Stimulated activated CD4-positive, alpha-beta T cell treated with anti-CD3 and anti-CD28 coated beads, Interleukin-1b, Interleukin-23, amount 100 ng/mL, for 4 hours (primary cell): ENCODE results near the gene GRHL3.
A peak's percentile ranks its signal among the peaks of the same experiment; 100 is the strongest.

Source experiments
- DNase-seq, 2 donors: peaks; one replicate each; pipeline ENCODE4 v3.0.0-alpha.2; 2020; ENCODE audit warnings: low read depth in 2 of 2

The GRHL3 gene

DNA sequence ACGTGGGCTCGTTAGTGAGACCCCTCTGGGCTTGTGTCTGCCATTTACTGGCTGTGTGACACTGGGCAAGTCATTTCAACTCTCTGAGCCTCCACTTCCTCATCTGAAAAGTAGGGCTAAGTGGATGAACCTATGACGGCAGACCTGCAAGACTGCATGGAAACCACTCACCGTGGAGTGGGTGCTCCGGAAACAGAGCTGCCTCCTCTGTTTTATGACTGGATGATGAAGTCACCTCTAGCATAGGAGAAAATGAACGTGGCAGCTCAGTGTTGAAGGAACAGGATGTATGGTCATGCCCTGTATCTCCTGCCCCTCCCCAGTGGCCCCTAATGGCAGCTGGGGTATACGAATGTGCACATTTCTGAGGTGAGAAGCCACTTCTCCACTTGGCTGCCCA is 53.9 kb downstream of the GRHL3 start:
- DNase-seq, result no peak

DNA sequence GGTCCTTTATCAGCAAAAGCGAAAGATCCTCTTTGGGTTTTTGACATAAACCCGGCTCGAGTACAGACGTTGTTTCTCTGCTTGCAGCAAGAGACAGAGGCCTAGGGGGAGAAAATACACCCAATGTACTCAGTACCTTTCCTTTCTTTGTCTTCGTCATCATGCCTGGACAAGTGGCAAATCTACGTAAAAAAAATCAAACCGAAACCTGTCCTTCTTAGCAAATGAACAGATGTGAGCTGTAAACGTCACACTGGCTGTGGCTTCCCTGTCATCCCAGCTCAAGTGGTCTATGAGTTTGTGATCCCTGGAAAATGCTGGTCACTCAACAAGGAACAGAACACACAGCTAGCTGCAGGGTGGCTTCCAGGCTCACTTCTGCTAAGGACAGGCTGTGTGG is 54.6 kb downstream of the GRHL3 start:
- no peak for DNase-seq

DNA sequence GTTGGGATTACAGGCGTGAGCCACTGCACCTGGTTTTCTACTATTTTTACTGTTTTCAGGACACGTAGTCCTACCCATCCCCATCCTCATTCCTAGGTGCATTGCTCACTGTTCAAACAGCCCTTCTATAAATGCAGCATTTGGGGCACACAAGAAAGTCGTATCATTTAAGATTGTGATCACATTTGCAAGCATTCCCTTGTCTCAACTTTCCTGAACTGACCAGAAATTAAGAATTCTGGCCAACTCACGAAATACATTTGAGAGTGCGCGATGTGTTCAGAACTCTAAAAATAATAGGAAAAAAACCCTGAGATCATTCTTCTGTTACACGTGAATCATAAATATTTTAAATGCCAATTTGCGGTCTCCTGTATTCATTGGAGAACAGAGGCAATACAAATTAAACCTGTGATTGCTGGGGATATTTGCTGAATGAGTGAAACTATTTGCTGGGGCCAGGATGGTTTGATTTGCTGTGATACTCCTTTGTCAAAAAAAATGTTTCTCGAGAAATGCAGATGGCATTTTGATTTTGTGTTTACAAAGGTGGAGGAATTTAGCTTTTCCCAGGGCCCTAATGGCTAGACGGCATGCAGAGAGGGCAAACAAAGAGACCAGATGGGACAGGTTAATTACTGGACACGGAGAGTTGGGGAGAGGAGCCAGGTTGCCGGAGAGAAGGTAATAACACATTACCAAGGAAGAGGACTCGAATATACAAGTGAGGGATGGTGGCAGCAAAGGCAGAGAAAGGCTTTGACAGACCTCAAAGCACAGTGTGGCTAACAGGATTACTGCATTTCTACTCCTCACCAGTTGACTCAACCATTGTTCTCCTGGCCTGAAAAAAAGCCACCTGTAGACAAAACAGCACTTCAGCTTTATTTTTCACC is 56.0 kb downstream of the GRHL3 start:
- DNase-seq, result no peak

DNA sequence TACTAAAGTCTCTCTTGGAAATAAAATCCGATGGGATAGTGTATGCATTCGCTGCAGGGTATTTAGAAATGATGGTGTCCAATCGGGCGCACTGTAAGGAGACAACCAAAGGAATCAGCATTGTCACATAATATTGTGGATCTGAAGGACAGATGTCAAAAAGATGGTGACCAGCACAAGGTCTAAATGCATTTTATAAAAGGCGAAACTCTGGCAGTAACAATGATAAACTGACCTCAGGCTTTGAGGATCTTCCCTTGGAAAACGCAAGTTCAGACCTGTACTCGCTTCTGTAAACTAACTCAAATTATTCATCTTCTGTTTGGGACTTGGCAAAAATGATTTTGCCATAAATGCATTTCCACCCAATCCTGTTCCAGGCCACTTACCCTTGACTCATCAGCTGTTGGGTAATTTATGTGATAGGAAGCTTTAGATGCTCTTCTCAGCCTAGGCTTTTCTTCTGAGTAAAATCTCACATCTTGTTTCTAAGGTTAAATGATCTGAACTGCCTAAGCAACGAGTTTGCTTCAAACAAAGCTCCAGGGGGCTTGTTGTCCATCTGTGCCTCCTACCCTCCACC is 60.7 kb downstream of the GRHL3 start:
- DNase-seq, result no peak

DNA sequence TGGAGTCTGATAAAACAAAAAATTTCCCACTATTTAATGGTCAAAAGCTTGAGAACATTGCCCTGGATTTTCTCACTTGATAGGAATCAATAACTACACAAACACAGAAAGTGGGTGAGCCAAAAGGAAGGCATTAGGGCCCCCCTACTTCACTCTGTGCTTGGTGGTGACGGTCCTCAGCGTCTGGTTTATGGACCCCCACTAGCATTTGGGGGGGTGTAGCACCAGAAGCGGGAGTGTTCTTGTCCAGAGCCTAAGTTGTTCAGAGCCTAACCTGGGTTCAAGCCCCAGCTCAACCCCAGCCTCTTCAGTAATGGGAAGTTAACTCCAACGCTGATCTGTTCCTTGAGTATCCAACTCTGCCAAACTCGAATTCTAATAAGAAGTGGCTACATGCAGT is 61.4 kb downstream of the GRHL3 start:
- no peak for DNase-seq

DNA sequence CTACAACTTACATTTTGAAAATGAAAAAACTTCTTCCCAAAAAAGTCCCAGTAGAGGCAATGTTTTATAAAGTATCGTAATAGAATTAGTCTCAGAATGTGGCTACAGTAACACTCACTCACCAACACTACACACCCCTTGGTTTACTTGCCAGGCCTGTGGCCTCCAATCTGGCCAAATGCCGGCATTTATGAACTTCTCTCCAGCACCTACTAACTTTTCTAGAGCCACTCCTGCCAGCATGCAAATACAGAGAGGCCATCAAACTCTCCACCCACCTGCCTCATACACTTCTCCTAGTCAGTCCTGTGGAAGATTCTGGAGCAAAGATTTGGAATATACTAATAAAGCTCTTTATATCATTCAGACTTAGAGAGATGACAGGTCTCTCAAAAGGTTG is 62.1 kb downstream of the GRHL3 start:
- DNase-seq, result no peak

DNA sequence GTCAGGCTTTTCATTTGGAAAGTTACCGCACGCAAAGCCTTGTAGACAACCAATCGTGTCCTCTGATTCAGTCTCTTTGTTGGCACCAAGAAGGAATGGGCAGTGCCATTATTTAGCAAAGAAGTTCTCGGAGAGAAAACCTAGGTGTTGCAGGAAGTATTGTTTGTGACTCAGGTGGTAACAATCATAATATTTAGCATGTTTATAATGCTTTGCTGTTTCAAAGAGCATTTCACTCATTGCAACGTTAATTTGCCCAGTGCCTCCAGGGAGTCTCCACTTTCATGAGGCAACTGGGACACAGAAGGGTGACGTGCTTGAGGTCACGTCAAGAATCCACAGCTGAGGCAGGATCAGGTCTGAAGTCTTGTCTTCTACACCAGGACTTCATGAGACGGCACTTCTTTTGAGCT is 63.0 kb downstream of the GRHL3 start:
- no peak for DNase-seq

DNA sequence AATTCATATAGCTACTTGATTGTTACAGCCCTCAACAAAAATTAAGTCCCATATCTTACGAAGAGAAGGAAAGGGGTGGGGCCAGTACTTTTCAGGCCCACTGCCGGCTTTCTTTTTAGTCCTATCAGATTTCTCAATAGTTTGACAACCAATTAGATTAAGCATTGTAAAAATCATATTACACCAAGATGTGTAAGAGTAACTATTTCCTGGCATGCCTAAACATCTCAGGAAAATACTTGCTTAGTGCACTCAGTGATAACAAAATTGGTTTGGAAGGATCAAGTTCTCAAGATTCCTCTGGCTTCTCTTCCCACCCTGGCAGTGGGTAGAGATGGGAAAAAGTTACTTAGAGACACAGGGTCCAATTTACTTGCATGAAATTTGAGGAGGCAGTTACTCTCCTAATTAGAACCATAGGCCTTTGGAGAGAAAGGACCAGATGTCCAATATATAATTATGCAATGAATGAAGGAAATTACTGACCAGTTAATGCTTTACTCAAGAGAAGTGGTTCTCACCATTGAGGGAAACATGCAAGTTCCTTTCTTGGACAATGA is 64.3 kb downstream of the GRHL3 start:
- no peak for DNase-seq

DNA sequence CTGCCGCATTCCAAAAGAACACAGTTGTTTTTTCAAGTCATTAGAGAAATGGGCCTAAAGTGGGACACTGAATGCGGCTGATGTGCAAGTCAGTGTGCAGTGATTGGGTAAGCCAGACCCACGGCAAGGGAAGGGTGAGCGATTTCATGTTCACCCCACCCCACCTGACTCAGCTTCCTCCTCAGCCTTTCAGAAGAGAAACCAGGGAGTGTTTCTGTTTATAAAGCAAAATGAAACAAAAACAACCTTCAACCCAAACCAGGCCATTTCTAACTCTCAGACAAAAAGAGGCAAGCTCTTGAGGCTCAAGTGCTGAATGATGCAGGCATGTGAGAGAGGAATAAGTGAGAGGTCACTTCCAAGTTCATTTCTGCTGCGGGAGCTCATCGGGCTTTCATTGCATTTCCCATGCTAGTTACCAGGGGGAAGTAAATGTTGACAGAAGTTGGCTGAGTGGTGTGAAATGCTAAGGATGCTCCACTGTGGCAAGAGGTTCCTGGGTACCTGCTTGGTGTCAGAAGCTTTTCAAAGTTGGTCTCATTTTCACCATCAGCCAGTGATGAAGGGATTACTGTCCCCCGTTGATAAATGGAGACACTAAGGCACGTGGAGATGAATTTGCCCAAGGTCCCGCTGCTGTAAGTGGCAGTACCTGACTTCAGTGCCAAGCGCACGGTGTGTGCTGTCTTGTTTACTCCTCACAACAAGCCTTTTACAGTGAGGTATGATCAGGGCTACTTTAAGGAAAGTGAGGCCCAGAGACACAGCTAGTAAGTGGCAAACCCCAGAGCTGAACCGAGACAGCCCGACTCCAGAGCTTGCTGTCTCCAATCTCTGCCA is 65.3 kb downstream of the GRHL3 start:
- DNase-seq, result peak in 1 of 2 donors; percentile 21

DNA sequence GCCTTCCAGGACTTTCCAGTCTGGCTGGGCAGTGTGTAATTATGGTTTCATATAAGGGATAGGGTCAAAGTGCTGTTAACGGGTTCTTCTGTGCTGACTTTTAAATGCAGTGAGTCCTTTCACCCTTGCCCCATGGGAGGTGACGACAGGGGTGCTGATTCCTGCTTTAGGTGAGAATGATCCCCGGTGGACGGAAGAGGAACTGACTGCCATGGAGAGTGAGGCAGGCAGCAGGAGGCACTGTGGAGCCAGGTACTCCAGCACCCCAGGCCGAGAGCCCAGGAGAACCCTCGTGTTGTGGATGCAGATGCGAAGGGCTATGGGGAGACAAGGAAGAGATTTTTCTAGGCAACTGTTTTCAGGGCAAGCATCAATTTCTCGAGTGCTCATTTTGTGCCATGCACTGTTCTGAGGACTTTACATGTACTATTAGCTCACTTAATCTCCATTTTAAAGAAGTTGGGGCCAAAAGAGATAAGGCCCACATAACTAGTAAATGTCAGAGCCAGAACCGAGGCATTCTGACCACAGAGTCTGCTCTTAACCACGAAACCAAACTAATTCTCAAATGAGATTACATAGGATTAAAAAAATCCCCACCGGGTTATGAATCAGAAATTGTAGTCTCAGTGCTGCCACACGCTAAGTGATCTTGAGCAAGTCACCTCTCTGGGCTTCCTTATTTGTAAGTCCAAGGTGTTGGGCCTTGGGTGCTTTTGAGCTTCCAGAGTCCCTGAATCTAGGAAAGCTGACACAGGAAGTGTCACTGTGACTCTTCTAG is 66.2 kb downstream of the GRHL3 start:
- no peak for DNase-seq

DNA sequence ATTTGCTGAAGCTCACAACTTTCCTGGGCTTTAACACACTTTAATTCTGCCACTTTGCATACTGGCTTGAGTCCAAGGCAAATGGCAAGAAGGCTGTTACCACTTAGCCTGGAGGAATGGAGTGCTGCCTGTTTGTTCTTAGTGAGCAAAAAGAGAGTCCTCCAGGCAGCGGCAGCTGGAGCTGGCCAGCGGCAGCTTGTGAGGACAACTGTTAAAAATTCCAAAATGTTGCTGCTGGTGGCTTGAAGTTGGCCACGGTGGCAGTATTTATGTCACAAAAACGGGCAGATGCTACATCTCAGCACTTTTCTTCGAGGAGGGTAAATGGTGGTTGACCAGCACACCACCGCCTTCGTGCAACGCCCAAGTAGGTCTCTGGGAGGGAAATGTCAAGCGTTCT is 67.1 kb downstream of the GRHL3 start:
- no peak for DNase-seq

DNA sequence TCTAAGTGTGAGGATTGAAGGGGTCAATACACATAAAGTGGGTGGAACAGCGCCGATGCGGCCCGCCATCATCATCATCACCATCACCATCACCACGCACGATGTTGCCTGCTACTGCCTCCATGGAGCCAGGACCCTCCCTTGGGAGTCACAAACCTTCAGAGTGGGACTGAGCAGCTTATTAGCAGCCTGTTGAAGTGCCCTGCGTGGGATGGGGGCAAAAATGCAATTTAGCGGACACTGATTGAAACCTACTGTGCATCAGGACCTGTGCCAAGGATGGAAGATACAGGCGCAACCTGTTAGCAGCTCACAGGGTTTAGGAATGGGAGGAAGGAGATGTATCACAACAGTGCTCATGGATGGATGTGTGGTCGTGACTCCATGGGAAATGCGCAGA is 67.8 kb downstream of the GRHL3 start:
- DNase-seq, result no peak

DNA sequence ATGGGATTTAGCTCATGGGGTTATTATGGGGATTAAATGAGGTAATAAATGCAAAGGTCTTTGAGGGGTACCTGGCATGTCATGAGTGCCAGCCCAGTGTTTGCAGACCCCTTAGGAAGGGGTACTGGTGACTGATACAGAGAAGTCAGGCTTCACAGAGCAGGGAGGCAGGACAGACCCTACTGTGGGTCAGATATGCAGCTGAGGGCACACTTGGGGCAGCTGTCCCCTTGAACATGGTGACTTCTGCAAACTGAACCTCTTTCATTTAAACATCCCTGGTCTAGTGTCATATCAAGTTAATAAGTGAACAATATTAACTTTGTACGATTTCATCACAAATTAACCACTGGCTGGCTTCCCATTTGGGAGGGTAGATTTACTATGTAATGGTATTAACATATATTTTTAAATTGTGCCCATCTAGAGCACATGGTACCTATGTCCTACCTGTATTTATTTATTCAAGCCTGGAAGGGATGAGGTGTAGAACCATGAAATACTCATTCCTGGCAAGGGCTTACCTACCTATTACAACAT is 68.5 kb downstream of the GRHL3 start:
- DNase-seq, result no peak

DNA sequence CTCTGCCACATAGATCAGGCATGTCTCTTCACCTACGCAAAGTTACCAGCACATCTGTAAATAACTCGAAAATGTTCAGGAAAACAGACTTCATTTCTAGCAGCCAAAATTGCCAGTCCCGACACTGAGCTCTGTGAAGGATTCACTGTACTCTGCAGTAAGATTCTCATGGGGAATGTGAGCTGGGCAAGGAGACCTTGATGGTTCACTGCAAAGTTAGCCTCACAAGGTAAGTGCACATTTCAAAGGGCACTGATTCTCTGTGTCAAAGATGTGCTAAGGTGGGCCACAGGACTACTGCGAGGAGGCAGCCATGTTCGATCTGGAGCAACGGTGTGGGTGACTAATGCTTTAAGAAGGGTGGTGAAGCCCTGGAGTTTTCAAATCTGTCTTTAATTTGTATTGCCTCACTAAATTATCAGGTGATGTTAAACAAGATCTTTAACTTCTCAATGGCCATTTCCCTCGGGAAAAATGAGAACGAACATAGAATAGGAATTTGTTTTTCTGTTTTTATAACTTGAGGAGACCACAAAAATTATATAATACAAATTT is 69.3 kb downstream of the GRHL3 start:
- no peak for DNase-seq

DNA sequence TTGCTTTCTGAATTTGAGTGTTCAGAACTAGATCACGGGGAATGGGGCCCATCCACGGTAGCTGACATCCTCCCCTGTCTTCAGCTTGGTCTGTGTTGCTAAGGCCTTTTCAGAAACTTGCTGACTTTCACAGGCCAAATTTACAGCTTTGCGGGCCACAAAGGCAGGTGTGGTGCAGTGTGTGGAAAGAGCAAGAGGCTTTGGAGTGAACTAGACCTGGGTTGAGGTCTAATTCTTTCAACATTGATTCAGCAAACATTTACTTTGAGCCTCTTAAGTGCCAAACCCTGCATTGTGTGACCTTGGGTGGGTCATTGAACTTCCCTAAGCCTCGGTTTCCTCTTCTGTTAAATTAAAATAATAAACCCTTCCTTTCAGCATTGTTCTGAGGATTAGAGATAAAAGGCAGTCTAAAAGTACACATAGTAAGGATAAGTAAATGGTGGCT is 70.1 kb downstream of the GRHL3 start:
- no peak for DNase-seq

DNA sequence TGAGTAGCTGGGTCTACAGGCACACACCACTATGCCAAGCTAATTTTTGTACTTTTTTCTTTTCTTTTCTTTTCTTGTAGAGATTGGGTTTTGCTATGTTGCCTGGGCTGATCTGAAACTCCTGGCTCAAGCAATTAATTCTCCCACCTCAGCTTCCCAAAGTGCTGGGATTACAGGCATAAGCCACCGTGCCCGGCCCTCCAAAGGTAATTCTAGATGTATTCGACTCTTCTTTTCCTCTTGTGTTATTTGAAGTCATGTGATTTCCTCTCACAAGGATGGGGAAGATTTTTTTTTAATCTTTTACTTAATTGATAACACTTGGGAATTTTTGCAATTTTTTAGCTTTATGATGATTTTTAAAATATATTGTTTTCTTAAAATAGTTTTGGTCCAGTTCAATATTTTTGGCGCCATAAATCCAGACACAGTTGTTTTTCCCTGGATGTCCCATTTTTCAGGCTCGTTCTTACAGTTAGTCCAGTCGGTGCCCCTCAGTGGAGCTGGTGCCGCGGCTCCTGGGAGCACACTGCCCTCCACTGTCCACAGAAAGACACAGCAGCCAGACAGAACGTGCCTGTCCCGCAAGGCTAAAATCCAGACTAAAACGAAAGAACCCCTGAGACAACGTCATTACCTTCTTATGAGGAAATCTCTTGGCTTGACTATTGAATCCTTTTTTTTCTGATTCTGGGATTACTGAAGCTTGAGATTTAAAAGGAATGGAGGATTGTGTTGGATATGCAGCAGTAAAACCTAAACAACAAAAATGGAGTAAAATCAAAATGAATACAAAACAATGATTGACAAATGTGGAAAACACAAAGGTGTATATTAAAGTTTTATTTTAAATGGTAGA is 72.0 kb downstream of the GRHL3 start:
- peak; percentile 56 to 64 for DNase-seq

DNA sequence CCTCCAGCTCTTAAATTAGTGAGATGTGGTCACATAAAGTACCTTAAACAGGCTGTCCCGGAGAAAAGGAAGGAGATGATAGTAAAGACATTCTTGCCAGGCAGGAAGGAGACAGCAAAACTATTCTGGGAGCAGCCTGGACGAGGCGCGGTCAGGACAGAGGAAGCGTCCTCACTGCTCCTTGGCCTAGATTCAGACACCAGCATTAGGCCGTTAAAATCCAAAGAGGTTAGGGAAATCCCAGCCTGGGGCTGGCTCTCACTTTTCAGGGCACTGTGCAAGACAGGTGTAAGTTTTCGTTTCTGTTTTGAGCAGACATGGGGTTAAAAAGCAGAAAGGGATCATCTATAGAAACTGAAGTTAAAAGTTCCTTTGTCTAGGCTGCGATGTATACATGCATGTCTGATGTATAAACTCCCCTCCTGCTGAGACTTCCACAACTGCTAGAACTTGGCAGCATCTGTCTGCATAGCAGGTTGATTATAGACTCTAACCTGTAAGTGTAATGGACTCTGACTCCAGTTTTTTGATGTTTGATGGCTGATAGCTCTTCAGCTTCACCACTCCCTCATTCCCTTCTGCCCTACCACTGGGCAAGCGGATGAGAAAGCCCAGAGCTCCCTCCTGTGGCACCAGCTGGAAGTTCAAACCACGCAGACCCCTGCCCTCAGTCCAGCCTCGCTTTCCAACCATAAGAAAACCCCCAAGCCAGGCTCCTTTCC is 72.9 kb downstream of the GRHL3 start:
- peak; percentile 51 to 59 for DNase-seq

DNA sequence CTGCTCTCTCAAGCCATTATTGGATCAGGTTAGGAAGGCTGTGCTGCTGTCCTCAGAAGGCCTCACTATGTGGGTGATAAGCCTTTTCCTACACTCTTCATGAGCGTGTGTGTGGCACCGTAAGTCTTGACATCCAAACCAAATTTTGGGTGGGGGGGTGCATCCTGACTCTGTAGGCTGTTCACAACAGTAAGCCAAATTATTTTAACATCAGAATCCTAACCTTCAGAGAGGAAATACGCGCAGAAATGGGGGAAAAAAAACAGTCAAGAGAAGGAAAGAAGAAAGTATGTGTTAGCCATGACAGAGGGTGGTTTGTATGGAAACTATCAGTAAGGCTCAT is 73.4 kb downstream of the GRHL3 start:
- no peak for DNase-seq

DNA sequence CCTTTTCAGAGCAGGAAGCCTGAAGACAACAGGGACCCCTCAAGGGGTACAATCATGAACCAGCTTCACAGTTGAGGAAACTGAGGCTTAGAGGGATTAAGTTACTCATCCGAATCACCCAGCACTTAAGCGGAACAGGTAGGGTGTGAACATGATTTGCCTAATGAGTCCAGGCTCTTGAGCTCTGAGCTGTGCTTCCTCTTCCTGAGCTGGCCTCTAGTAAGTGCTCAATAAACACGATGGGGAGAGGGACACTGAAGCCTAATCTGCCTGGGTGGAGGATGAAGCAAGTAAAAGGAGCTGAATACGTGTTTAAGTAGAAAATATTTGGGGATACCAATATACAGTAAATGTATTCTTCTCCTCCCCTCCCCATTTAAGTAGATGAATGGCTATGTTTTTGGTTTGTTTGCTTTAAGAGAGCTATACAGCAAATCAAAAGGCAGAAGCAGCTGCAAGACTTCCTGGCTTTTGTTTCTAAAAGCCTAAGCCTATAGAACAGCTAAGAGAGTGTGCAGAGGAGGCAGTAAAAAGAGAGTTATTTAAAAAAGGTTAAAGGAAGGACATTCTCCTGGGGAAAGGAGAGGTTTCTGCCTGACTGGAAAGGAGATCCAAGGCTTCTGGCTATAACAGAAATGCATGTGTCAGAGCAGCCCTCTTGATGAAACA is 74.0 kb downstream of the GRHL3 start:
- DNase-seq, result no peak
